ENCODE results near the gene LRMDA. TPM values are rescaled to one million over a fixed set of nuclear protein-coding genes. Genes with fewer than 3 reads are reported as not detected.

LRMDA gene
- total RNA-seq, 1 donor from 2014 or later, result 0.19 TPM

DNA sequence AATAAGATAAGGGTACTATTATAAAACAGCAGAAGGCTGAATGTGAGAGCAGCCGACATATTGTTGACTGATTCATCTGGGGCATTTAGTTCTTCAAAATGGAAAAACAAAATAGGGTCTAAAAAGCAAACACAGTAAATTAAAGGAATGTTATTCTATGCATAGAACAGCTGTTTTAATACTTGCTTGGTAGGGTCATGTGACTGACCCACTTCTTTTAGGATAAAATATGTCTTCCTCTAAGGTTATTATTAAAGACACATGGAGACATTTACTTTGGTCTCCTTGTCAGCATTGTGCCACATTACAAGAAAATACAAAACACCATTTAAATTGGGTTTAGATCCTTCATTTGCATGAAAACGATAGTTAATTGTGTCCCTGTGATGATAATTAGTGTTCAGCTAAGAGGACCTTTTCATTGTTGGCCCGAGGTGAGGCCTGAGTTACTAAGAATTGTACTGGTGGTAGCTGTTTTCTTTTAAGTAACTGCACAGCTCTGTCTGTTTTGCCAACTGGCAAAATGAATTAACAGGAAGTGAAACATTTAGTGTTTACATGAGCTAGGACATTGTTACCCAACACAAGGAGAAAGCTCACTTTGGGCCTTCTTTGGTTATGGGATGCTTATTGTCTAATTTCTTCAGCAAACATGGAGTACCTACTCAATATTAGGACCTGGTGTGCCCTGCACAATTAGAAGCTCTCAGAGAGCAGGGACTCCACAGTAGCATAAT, 764.4 kb downstream of the LRMDA start:
- Mint-ChIP-seq H3K4me3 (ENCODE audit: unreplicated experiment) (no peak overlapping the region), H3K9me3 (ENCODE audit: unreplicated experiment) (no peaks in the 10 kb centered on the region), H3K27ac (ENCODE audit: unreplicated experiment) (peak overlapping the region; percentile 57), H3K36me3 (ENCODE audit: unreplicated experiment) (peaks cover 6% of the 10 kb centered on the region), H3K4me1 (ENCODE audit: unreplicated experiment) (peaks cover 36% of the 10 kb centered on the region), H3K27me3 (ENCODE audit: unreplicated experiment) (no peaks in the 10 kb centered on the region)
- no peak for DNase-seq (ENCODE audit: extremely low spot score, unreplicated experiment)
- TF ChIP-seq, protein P1, sequence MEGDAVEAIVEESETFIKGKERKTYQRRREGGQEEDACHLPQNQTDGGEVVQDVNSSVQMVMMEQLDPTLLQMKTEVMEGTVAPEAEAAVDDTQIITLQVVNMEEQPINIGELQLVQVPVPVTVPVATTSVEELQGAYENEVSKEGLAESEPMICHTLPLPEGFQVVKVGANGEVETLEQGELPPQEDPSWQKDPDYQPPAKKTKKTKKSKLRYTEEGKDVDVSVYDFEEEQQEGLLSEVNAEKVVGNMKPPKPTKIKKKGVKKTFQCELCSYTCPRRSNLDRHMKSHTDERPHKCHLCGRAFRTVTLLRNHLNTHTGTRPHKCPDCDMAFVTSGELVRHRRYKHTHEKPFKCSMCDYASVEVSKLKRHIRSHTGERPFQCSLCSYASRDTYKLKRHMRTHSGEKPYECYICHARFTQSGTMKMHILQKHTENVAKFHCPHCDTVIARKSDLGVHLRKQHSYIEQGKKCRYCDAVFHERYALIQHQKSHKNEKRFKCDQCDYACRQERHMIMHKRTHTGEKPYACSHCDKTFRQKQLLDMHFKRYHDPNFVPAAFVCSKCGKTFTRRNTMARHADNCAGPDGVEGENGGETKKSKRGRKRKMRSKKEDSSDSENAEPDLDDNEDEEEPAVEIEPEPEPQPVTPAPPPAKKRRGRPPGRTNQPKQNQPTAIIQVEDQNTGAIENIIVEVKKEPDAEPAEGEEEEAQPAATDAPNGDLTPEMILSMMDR (IDR thresholded peaks at IDR 0.05), result no peak

DNA sequence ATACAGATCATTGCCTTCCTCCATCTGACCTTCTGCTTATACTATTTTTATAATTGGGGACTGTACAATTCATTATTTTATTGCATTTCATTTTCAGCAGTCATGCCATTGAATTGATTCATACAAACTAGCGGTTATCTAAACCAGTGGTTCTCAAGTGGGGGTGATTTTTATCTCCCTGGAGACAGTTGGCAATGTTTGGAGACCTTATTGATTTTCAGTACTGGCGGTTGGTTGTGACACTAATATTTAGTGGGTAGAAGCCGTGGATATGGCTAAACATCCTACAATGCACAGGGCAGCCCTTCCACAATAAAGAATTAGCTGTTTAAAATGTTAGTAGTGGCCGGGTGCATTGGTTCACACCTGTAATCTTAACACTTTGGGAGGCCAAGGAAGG, 765.9 kb downstream of the LRMDA start:
- Mint-ChIP-seq H3K4me1 (ENCODE audit: unreplicated experiment) (peaks cover 35% of the 10 kb centered on the region), H3K4me3 (ENCODE audit: unreplicated experiment) (no peak overlapping the region), H3K36me3 (ENCODE audit: unreplicated experiment) (peaks cover 6% of the 10 kb centered on the region), H3K27ac (ENCODE audit: unreplicated experiment) (no peak overlapping the region), H3K9me3 (ENCODE audit: unreplicated experiment) (no peaks in the 10 kb centered on the region), H3K27me3 (ENCODE audit: unreplicated experiment) (peaks cover 4% of the 10 kb centered on the region)
- TF ChIP-seq, protein P1 (IDR thresholded peaks at IDR 0.05), result no peak
- DNase-seq (ENCODE audit: extremely low spot score, unreplicated experiment), result no peak

DNA sequence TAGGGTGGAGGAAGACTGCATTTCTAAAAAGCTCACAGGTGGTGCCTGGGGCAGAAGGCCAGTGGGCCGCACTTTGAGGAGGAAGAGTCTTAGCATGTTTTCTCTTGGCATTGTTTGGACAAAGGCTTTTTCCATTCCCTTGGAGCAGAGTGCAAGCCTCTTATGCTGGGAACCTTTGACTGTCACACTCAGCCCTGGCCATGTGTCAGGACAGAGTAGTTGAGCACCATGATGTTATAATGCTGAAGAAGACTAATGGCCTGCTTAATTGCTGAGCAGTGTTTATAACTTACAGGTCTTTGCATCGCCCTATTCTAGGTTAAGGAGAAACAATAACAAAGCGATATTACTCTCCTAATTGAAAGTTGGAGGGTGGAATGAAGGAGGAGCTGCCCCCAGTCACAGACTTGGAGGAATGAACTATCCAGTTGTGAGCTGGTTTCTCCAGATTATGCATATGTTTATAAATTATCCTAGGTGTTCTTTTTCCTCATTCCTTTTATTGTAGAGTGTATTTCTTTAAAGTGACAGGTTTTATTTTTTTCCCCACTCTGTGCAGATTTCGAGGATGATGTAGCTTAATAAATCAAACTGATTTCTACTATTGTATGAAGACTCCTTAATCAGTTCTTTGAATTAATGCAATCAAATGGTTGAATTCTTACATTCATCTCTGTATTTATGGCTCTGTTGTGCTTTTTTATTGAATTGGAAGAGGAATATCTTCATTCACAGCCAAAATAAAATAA, 767.0 kb downstream of the LRMDA start:
- peaks cover 4% of the 10 kb centered on the region for H3K27me3 Mint-ChIP-seq (ENCODE audit: unreplicated experiment)
- H3K36me3 Mint-ChIP-seq (ENCODE audit: unreplicated experiment), result peaks cover 6% of the 10 kb centered on the region
- peaks cover 44% of the 10 kb centered on the region for H3K4me1 Mint-ChIP-seq (ENCODE audit: unreplicated experiment)
- H3K27ac Mint-ChIP-seq (ENCODE audit: unreplicated experiment), result no peak overlapping the region
- H3K9me3 Mint-ChIP-seq (ENCODE audit: unreplicated experiment), result no peaks in the 10 kb centered on the region
- TF ChIP-seq, protein P1 (IDR thresholded peaks at IDR 0.05), result no peak
- peak; percentile 32 for DNase-seq (ENCODE audit: extremely low spot score, unreplicated experiment)
- H3K4me3 Mint-ChIP-seq (ENCODE audit: unreplicated experiment), result no peak overlapping the region

DNA sequence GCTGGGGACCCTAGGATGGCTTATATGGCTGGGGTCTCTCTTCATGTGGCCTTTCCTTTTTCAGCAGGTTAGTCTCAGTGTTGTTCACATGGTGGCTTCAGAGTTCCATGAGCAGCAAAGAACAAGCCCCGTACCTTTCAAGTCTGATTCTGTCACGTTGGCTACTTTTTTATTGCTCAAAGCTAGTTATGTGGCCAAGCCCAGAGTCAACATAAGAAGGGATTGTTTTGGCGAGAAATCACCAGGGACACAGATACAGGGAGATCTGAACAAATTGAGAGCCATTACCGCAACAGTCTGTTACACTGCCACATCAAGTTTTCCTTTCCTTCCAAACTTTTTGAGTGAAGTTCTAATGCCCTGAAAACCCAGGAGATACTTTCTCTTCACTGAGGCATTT, 770.5 kb downstream of the LRMDA start:
- no peak overlapping the region for H3K27ac Mint-ChIP-seq (ENCODE audit: unreplicated experiment)
- H3K4me3 Mint-ChIP-seq (ENCODE audit: unreplicated experiment), result no peak overlapping the region
- peaks cover 22% of the 10 kb centered on the region for H3K4me1 Mint-ChIP-seq (ENCODE audit: unreplicated experiment)
- peaks cover 2% of the 10 kb centered on the region for H3K36me3 Mint-ChIP-seq (ENCODE audit: unreplicated experiment)
- TF ChIP-seq, protein P1 (IDR thresholded peaks at IDR 0.05), result no peak
- no peaks in the 10 kb centered on the region for H3K9me3 Mint-ChIP-seq (ENCODE audit: unreplicated experiment)
- H3K27me3 Mint-ChIP-seq (ENCODE audit: unreplicated experiment), result peaks cover 4% of the 10 kb centered on the region
- DNase-seq (ENCODE audit: extremely low spot score, unreplicated experiment), result no peak

DNA sequence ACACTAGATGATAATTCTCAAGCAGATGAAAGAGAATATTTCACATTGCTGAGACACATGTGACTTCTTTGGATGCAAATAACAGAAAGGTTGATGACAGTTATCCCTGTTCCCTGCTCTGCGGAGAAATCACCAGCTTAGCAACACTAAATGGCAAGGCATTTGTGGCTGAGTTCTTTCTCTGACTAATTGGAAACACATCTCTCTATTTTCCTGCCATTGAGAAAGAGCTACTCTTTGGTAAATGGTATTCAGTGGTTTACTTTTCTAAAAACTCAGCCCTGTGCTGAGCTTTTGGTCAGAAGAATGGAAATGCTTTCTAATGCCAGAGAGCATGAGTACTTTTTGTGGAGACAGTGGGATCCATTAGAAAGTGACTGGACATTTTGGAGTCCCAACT, 771.4 kb downstream of the LRMDA start:
- Mint-ChIP-seq H3K4me1 (ENCODE audit: unreplicated experiment) (peaks cover 21% of the 10 kb centered on the region), H3K36me3 (ENCODE audit: unreplicated experiment) (peaks cover 2% of the 10 kb centered on the region), H3K27me3 (ENCODE audit: unreplicated experiment) (peaks cover 4% of the 10 kb centered on the region), H3K9me3 (ENCODE audit: unreplicated experiment) (no peaks in the 10 kb centered on the region), H3K4me3 (ENCODE audit: unreplicated experiment) (no peak overlapping the region), H3K27ac (ENCODE audit: unreplicated experiment) (no peak overlapping the region)
- DNase-seq (ENCODE audit: extremely low spot score, unreplicated experiment), result no peak
- TF ChIP-seq, protein P1 (IDR thresholded peaks at IDR 0.05), result no peak
